ENCODE results near the gene PDZD2.
A peak's percentile ranks its signal among the peaks of the same experiment; 100 is the strongest.

PDZD2 gene

DNA sequence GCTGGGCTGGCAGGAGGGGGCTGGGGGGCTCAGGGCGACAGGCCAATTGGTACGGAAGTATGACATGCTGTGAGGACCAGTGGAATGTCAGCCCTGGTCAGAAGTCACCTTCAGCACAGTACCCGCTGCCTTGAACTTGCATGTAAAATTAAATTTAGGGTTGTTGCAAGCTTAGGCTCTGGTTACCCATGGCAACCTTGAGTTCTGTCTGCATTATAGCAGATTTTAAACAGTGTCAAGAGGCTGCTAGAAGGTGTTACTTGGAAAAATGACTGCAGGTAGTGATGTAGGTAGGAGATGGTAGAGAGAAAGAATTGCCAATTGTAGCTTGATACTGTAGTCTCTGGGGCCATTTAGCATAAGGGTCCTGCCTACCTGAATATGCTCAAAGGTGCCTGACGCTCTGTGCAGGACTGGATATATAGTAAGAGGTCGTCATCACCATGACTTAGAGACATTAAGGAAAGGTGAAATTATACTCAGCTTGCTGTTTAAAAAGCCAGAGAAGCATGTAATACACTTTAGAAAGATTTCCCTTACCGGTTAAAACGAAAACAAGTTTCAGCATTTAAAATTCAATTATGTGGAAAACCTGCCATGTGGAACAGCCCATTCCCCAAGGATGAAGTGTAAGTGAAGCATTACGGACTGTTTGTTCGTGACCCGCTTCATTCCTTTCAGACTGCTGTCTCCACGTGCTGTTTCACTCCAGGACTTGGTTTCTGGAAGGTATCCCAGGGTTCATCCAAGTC, 169.0 kb downstream of the PDZD2 start:
- Histone ChIP-seq H3K36me3 (no peaks in the 10 kb centered on the region), H3K4me1 (peaks cover 7% of the 10 kb centered on the region), H3K27me3 (no peaks in the 10 kb centered on the region), H3K9me3 (no peaks in the 10 kb centered on the region), H3K4me3 (ENCODE audit: low read depth, low read length) (no peak overlapping the region)
- DNase-seq: no peak
- TF ChIP-seq, protein P1, sequence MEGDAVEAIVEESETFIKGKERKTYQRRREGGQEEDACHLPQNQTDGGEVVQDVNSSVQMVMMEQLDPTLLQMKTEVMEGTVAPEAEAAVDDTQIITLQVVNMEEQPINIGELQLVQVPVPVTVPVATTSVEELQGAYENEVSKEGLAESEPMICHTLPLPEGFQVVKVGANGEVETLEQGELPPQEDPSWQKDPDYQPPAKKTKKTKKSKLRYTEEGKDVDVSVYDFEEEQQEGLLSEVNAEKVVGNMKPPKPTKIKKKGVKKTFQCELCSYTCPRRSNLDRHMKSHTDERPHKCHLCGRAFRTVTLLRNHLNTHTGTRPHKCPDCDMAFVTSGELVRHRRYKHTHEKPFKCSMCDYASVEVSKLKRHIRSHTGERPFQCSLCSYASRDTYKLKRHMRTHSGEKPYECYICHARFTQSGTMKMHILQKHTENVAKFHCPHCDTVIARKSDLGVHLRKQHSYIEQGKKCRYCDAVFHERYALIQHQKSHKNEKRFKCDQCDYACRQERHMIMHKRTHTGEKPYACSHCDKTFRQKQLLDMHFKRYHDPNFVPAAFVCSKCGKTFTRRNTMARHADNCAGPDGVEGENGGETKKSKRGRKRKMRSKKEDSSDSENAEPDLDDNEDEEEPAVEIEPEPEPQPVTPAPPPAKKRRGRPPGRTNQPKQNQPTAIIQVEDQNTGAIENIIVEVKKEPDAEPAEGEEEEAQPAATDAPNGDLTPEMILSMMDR (IDR thresholded peaks at IDR 0.05; ENCODE audit: low read depth, low read length): no peak

DNA sequence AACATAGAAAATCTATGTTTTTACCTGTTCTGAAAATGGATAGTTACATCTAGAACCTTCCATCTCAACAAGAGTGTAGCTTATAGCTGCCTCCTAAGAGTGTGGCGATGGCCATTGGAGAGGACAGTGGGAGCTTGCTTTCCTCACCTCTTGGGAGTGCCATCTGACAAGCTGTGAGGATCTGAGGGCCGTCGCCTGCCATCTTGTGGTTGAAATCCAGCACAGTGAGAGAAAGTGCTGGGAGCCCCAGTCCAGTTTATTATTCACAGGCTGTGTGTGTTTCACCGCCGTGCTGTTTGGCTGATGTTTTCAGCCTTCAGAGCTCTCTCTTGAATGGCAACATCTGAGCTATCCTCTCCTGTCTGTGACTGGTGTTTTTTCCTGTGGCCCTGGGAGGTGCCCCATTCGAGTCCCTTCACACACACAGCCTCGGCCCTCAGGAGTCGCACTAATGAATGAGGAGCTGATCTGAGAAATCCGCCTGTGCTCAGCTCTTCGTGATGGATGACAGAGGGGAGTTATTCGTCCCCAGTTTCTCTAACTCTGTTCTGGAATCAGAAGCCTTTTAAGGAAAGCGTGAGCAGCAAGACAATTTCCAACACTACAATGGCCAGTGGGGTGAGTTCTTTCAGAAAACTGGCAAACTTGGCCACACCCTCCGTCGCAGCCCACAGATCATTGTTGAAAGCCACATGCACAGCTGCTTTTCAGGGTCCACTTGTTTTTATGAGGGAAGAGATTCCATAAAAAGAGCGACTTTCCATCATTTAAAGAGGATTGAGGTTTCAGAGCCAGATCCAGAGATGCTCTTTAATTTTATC, 170.3 kb downstream of the PDZD2 start:
- TF ChIP-seq, protein P1 (IDR thresholded peaks at IDR 0.05; ENCODE audit: low read depth, low read length): peak; percentile 96

DNA sequence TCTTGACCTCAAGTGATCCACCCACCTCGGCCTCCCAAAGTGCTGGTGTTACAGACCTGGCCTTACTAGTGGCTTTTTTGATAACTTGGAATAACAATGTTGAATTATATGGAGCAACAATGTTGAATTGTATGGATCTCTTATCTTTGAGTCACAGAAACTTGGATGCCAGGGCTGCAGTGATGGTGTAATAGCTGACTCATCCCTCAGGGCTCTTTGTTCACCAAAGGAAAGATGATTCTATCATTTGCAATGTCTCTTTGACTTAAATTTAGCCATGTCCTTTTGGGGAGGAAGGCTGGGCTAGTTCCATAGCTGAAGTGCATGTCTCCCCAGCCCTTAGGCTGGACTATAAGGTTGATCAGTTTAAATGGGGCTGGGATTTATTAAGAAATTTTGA, 172.3 kb downstream of the PDZD2 start:
- TF ChIP-seq, protein P1 (IDR thresholded peaks at IDR 0.05; ENCODE audit: low read depth, low read length): no peak
- H3K36me3 ChIP-seq: no peaks in the 10 kb centered on the region
- H3K27me3 ChIP-seq: no peaks in the 10 kb centered on the region
- H3K9me3 ChIP-seq: no peaks in the 10 kb centered on the region
- H3K4me1 ChIP-seq: peaks cover 7% of the 10 kb centered on the region
- no peak overlapping the region for H3K4me3 ChIP-seq (ENCODE audit: low read depth, low read length)
- DNase-seq: no peak

More for the DNA sequence above, 170.3 kb downstream of the PDZD2 start:
- H3K36me3 ChIP-seq: no peaks in the 10 kb centered on the region
- DNase-seq: peak; percentile 82
- no peaks in the 10 kb centered on the region for H3K9me3 ChIP-seq
- no peak overlapping the region for H3K4me3 ChIP-seq (ENCODE audit: low read depth, low read length)
- H3K4me1 ChIP-seq: peaks cover 7% of the 10 kb centered on the region
- no peaks in the 10 kb centered on the region for H3K27me3 ChIP-seq

DNA sequence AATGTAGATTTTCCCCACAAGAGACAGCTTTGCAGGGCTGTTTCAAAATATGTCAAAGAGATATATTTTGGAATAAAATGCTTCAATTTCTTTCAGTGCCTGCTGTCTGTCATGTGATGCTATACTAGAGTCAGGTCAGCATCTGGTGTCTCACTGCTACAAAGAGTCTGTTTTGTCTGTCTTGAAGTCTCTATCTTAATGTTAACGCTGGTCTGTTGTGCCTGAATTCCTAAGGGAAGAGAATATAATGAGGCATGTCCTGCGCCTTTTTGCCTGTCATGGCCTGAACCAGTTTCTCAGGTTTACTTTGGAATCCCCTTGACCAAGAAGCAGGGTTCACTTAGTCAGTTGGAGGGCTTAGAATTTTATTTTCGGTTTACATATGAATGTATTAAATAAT, 176.4 kb downstream of the PDZD2 start:
- DNase-seq: no peak
- Histone ChIP-seq H3K4me1 (no peaks in the 10 kb centered on the region), H3K36me3 (no peaks in the 10 kb centered on the region), H3K9me3 (no peaks in the 10 kb centered on the region), H3K27me3 (no peaks in the 10 kb centered on the region), H3K4me3 (ENCODE audit: low read depth, low read length) (no peak overlapping the region)
- TF ChIP-seq, protein P1 (IDR thresholded peaks at IDR 0.05; ENCODE audit: low read depth, low read length): no peak

DNA sequence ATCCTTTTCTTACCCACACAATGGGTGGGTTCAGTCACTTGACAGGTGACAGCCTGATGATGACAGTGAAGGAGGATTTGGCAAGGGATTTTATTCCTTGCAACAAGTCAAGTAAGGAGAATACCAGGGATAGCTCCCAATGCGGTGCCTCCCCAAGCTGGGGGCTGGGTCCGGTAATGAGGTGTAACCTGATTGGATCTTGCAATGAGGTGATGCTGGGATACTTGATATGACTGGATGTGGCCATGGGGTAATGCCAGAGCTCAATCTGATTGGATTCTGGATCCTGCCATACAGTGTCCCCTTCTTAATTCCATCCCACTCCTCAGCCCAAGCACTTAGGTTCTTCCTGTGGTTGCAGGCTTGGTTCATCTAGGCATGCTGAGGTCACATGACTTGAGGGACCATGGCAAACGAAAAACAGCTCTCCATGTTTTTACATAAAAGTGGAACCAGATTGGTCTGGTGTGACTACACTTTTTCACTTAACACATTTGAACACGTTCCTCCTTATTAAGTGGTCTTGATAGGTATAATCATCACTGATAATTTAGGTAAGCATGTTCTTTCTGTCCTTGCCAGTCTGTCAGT, 181.1 kb downstream of the PDZD2 start:
- Histone ChIP-seq H3K4me3 (ENCODE audit: low read depth, low read length) (no peak overlapping the region), H3K27me3 (no peaks in the 10 kb centered on the region), H3K36me3 (no peaks in the 10 kb centered on the region), H3K9me3 (no peaks in the 10 kb centered on the region), H3K4me1 (peaks cover 3% of the 10 kb centered on the region)
- peak; percentile 24 for DNase-seq
- TF ChIP-seq, protein P1 (IDR thresholded peaks at IDR 0.05; ENCODE audit: low read depth, low read length): no peak
